Suprapubic skin (tissue), 3 donors: ENCODE data around the gene AKR1E2.

Source experiments
- POLR2AphosphoS5 ChIP-seq, 3 donors: sonication (generic); formaldehyde crosslinking; IDR thresholded peaks; one replicate each; pipeline ENCODE4 v1.6.1; 2017; ENCODE audit warnings: antibody characterized with exemption in 3 of 3
- TF ChIP-seq, protein P1 (sequence below), 2 donors: fragments of 200-600 bp in 1 of 2; fragments of 450-650 bp in 1 of 2; sonication (generic) in 1 of 2; IDR thresholded peaks; one replicate each; pipeline ENCODE4 v1.5.1; 2016 to 2019; ENCODE audit warnings: antibody characterized with exemption in 2 of 2, mild to moderate bottlenecking in 1 of 2, moderate library complexity in 1 of 2

- TF ChIP-seq, protein P1, sequence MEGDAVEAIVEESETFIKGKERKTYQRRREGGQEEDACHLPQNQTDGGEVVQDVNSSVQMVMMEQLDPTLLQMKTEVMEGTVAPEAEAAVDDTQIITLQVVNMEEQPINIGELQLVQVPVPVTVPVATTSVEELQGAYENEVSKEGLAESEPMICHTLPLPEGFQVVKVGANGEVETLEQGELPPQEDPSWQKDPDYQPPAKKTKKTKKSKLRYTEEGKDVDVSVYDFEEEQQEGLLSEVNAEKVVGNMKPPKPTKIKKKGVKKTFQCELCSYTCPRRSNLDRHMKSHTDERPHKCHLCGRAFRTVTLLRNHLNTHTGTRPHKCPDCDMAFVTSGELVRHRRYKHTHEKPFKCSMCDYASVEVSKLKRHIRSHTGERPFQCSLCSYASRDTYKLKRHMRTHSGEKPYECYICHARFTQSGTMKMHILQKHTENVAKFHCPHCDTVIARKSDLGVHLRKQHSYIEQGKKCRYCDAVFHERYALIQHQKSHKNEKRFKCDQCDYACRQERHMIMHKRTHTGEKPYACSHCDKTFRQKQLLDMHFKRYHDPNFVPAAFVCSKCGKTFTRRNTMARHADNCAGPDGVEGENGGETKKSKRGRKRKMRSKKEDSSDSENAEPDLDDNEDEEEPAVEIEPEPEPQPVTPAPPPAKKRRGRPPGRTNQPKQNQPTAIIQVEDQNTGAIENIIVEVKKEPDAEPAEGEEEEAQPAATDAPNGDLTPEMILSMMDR (IDR thresholded peaks at IDR 0.05) = no peak
- TF ChIP-seq POLR2AphosphoS5 (IDR thresholded peaks at IDR 0.05) = no peak
Observed at GRCh38 chr10:4776234-4776638, 49.8 kb upstream of the AKR1E2 start.
